ENCODE measurements around the gene CNST. TPM values are rescaled to one million over a fixed set of nuclear protein-coding genes. Genes with fewer than 3 reads are reported as not detected.
"Not testable (repeated sequence)": the region's sequence is repeated elsewhere in the genome, so short reads cannot be mapped to it uniquely, and the experiment has no call there.

The CNST gene
- total and polyA plus RNA-seq, 2 donors from 2014 or later = 5.6 to 24.1 TPM

DNA sequence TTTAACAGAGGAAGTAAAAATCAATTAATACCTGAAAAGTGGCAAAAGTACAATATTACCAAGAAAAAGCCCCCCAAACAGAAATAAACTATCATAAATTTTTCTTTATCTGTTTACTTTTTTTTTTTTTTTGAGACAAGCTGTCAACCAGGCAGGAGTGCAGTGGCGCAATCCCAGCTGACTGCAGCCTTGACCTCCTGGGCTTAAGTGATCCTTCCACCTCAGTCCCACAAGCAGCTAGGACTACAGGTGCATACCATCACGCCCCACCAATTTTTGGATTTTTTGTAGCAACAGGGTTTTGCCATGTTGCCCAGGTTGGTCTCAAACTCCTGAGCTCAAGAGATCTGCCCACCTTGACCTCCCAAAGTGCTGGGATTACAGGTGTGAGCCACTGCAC is 8.2 kb upstream of the CNST start:
- Histone ChIP-seq H3K27ac (ENCODE audit: low read depth in 2 of 2, low read length in 2 of 2) (no peak overlapping the region), H3K9me3 (ENCODE audit: control insufficient read depth in 2 of 3, insufficient read depth in 1 of 3, low read length in 3 of 3) (no peaks in the 10 kb centered on the region), H3K9ac (ENCODE audit: low read length in 3 of 3) (no peak overlapping the region), H3K4me1 (ENCODE audit: control insufficient read depth in 2 of 3, insufficient read depth in 2 of 3, low read depth in 1 of 3, low read length in 3 of 3) (peaks cover 0 to 8% (median 0%) of the 10 kb centered on the region in 3 donors), H3K36me3 (ENCODE audit: control insufficient read depth in 2 of 3, insufficient read depth in 3 of 3, low read length in 3 of 3) (peaks cover 8 to 29% (median 12%) of the 10 kb centered on the region in 3 donors), H3K4me3 (ENCODE audit: low read length in 3 of 3) (no peak overlapping the region), H3K27me3 (ENCODE audit: control insufficient read depth, insufficient read depth, low read length) (no peaks in the 10 kb centered on the region)
- FAIRE-seq (no peak), DNase-seq (no peak)
- TF ChIP-seq CTCF (IDR thresholded peaks at IDR 0.05; ENCODE audit: borderline replicate concordance, extremely low read depth, insufficient read depth) = no peak
- intact Hi-C loops (cut with DNase I) = no loop called here

DNA sequence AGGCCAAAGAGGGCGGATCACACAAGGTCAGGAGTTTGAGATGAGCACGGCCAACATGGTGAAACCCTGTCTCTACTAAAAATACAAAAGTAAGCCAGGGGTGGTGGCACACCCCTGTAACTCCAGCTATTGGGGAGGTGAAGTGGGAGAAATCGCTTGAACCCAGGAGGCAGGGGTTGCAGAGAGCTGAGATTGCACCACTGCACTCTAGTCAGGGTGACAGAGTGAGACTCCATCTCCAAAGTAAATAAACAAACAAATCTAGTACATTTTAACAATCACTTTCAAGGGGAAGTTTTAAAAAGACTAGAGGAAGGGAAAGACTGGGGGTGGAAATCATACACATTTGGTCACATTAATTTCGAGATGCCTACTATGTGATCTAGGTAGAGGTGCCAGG is 6.9 kb upstream of the CNST start:
- Histone ChIP-seq H3K27me3 (ENCODE audit: control insufficient read depth, insufficient read depth, low read length) (no peaks in the 10 kb centered on the region), H3K4me3 (ENCODE audit: low read length in 3 of 3) (no peak overlapping the region), H3K9me3 (ENCODE audit: control insufficient read depth in 2 of 3, insufficient read depth in 1 of 3, low read length in 3 of 3) (no peaks in the 10 kb centered on the region), H3K4me1 (ENCODE audit: control insufficient read depth in 2 of 3, insufficient read depth in 2 of 3, low read depth in 1 of 3, low read length in 3 of 3) (peaks cover 0 to 8% (median 0%) of the 10 kb centered on the region in 3 donors), H3K36me3 (ENCODE audit: control insufficient read depth in 2 of 3, insufficient read depth in 3 of 3, low read length in 3 of 3) (peaks cover 8 to 27% (median 12%) of the 10 kb centered on the region in 3 donors), H3K27ac (ENCODE audit: low read depth in 2 of 2, low read length in 2 of 2) (no peak overlapping the region), H3K9ac (ENCODE audit: low read length in 3 of 3) (no peak overlapping the region)
- FAIRE-seq (no peak), DNase-seq (no peak)
- intact Hi-C loops (cut with DNase I) = no loop called here
- TF ChIP-seq CTCF (IDR thresholded peaks at IDR 0.05; ENCODE audit: borderline replicate concordance, extremely low read depth, insufficient read depth) = no peak

GRCh38 chr1:246560833-246561232 is 5.4 kb upstream of the CNST start:
- H3K9me3 ChIP-seq (ENCODE audit: control insufficient read depth in 2 of 3, insufficient read depth in 1 of 3, low read length in 3 of 3); intact Hi-C loops (cut with DNase I); H3K4me3 ChIP-seq (ENCODE audit: low read length in 3 of 3); H3K27me3 ChIP-seq (ENCODE audit: control insufficient read depth, insufficient read depth, low read length); H3K9ac ChIP-seq (ENCODE audit: low read length in 3 of 3); H3K27ac ChIP-seq (ENCODE audit: low read depth in 2 of 2, low read length in 2 of 2); FAIRE-seq: not testable (repeated sequence)
- peak in 1 of 5 donors; percentile 10 for DNase-seq
- H3K4me1 ChIP-seq (ENCODE audit: control insufficient read depth in 2 of 3, insufficient read depth in 2 of 3, low read depth in 1 of 3, low read length in 3 of 3) = peaks cover 0 to 12% (median 7%) of the 10 kb centered on the region in 3 donors
- H3K36me3 ChIP-seq (ENCODE audit: control insufficient read depth in 2 of 3, insufficient read depth in 3 of 3, low read length in 3 of 3) = peaks cover 5 to 25% (median 9%) of the 10 kb centered on the region in 3 donors

DNA sequence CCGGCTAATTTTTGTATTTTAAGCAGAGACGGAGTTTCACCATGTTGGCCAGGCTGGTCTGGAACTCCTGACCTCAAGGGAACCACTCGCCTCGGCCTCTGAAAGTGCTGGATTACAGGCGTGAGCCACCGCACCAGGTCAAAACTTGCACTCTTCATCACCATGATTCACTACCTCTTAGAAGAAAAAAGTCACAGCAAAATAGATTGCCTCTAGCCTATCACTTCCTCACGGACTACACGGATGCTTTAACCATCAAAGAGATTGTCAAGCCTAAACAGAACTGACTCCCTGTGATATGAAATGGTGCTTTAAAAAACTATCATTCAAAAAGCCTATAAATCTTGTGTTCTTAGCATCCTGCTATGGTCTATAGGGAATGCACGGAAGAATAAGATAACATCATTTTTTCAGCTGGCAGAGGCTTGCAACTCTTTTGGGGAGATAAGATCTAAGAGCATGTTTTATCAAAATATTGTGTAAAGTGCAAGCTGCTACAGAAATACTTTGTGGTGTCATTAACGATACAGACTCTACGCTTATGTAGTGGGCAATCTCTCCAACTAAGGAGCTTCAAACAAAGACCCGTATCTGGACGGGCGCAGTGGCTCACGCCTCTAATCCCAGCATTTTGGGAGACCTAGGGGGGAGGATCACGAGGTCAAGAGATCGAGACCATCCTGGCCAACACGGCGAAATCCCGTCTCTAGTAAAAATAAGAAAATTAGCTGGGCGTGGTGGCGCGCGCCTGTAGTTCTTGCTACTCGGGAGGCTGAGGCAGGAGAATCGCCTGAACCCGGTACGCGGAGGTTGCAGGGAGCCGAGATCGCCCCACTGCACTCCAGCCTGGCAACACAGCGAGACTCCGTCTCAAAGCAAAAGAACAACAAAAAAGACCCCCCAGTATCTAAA is 1.2 kb upstream of the CNST start:
- Histone ChIP-seq H3K4me3 (ENCODE audit: low read length in 3 of 3) (peak overlapping the region; percentile 80 to 99 (median 97)), H3K4me1 (ENCODE audit: control insufficient read depth in 2 of 3, insufficient read depth in 2 of 3, low read depth in 1 of 3, low read length in 3 of 3) (peaks cover 0 to 32% (median 14%) of the 10 kb centered on the region in 3 donors), H3K9me3 (ENCODE audit: control insufficient read depth in 2 of 3, insufficient read depth in 1 of 3, low read length in 3 of 3) (no peaks in the 10 kb centered on the region), H3K27ac (ENCODE audit: low read depth in 2 of 2, low read length in 2 of 2) (peak overlapping the region in 1 of 2 donors; percentile 80), H3K27me3 (ENCODE audit: control insufficient read depth, insufficient read depth, low read length) (no peaks in the 10 kb centered on the region), H3K36me3 (ENCODE audit: control insufficient read depth in 2 of 3, insufficient read depth in 3 of 3, low read length in 3 of 3) (peaks cover 0 to 3% (median 0%) of the 10 kb centered on the region in 3 donors), H3K9ac (ENCODE audit: low read length in 3 of 3) (peak overlapping the region; percentile 70 to 89 (median 71))
- TF ChIP-seq CTCF (IDR thresholded peaks at IDR 0.05; ENCODE audit: borderline replicate concordance, extremely low read depth, insufficient read depth) = no peak
- FAIRE-seq = no peak
- DNase-seq = peak in 2 of 5 donors; percentile 40 to 69
- intact Hi-C loops (cut with DNase I) = no loop called here

Measured in kidney (tissue), 14 donors.